SU-DHL-6 (cell line): ENCODE data around the gene MCM9.

ENCODE experiments used
- EZH2phosphoT487 ChIP-seq: fragments of 200-600 bp; sonication (generic), shearing (Covaris generic); conservative IDR thresholded peaks from 2 replicates; pipeline ENCODE4 v1.6.1; 2018; ENCODE audit warnings: mild to moderate bottlenecking, antibody characterized with exemption, low read length, moderate library complexity, mixed read lengths
- TF ChIP-seq, protein P1 (sequence below): fragments of 200-600 bp; sonication (generic); IDR thresholded peaks from one replicate; pipeline ENCODE4 v1.5.1; 2017; ENCODE audit warnings: antibody characterized with exemption, mild to moderate bottlenecking, low read length, moderate library complexity; ENCODE audit not compliant: insufficient read depth, poor library complexity, severe bottlenecking

DNA sequence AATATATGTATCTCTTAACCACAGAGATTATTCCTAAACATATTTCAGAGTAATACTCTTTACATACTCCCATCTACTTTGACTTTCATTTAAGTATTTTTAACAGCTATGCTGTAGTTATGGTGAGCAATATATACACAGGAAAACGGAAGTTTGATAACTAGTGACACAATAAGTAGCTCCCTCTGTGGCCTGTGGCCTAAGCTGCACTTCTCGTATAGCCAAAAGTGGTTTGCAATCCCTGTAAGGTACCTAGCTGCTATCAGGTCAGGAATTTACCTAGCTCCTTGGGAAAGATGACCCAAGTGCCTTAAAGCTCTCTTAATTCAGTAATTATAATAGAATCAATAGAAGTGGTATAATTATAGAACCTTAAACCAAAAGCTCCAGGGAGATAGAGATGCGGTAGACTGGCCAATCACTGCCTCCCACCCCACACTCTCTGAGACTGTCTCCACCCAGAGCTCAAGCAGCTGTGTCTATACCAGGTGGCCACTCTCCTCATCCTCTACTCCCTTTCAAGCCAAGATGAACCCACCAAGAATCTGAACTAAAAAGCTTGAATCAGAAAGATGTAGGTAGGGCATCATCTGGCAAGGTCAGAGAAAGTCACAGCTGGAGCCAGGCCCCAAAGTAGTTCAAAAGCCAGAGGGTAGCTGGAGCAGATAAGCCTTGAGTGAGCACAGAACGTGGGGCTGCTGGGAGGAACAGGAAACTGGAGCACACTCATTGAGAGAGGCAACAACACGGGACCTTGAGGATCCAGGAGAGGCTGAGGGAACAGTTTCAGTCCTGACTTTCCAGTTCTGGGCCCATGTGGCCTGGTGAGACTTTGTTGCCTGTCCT is 125.9 kb downstream of the MCM9 start:
- TF ChIP-seq EZH2phosphoT487 = no peak
- TF ChIP-seq, protein P1, sequence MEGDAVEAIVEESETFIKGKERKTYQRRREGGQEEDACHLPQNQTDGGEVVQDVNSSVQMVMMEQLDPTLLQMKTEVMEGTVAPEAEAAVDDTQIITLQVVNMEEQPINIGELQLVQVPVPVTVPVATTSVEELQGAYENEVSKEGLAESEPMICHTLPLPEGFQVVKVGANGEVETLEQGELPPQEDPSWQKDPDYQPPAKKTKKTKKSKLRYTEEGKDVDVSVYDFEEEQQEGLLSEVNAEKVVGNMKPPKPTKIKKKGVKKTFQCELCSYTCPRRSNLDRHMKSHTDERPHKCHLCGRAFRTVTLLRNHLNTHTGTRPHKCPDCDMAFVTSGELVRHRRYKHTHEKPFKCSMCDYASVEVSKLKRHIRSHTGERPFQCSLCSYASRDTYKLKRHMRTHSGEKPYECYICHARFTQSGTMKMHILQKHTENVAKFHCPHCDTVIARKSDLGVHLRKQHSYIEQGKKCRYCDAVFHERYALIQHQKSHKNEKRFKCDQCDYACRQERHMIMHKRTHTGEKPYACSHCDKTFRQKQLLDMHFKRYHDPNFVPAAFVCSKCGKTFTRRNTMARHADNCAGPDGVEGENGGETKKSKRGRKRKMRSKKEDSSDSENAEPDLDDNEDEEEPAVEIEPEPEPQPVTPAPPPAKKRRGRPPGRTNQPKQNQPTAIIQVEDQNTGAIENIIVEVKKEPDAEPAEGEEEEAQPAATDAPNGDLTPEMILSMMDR = no peak
